HepG2 (cell line): ENCODE measurements around the gene NSD1. TPM values are rescaled to one million over a fixed set of nuclear protein-coding genes. Genes with fewer than 3 reads are reported as not detected.

Experiments used
- AKNA ChIP-seq: sonication (generic); formaldehyde crosslinking; IDR thresholded peaks from 2 replicates; pipeline ENCODE4 v1.4.0; 2020; ENCODE audit warnings: missing genetic modification reagents, borderline replicate concordance
- BATF2 ChIP-seq: sonication (generic); formaldehyde crosslinking; IDR thresholded peaks from 2 replicates; pipeline ENCODE4 v1.8.0; 2022; ENCODE audit warnings: mild to moderate bottlenecking, missing genetic modification reagents, moderate library complexity
- HNRNPH1 ChIP-seq: fragments of 200-400 bp; formaldehyde crosslinking; optimal IDR thresholded peaks from 2 replicates; pipeline ENCODE3; 2017; ENCODE audit warnings: mild to moderate bottlenecking, low read depth, low read length
- MED8 ChIP-seq: sonication (generic); formaldehyde crosslinking; IDR thresholded peaks from 2 replicates; pipeline ENCODE4 v1.8.1; 2023; ENCODE audit warnings: mild to moderate bottlenecking, missing genetic modification reagents; ENCODE audit not compliant: insufficient replicate concordance
- NR1H2 ChIP-seq: sonication (generic); formaldehyde crosslinking; IDR thresholded peaks from 2 replicates; pipeline ENCODE4 v1.8.1; 2022; ENCODE audit warnings: low read depth, missing genetic modification reagents, borderline replicate concordance
- PHB2 ChIP-seq: fragments of 450-650 bp; IDR thresholded peaks from 2 replicates; pipeline ENCODE4 v1.6.1; 2018; ENCODE audit not compliant: partially characterized antibody
- RXRA ChIP-seq: sonication (generic); formaldehyde crosslinking; IDR thresholded peaks from 2 replicates; pipeline ENCODE4 v1.5.1; 2020; ENCODE audit warnings: missing genetic modification reagents
- SMARCC2 ChIP-seq: fragments of 450-650 bp; IDR thresholded peaks from 2 replicates; pipeline ENCODE4 v1.6.1; 2017; ENCODE audit warnings: antibody characterized with exemption, mild to moderate bottlenecking
- SMYD3 ChIP-seq: sonication (generic); formaldehyde crosslinking; IDR thresholded peaks from 2 replicates; pipeline ENCODE4 v1.8.1; 2023; ENCODE audit warnings: mild to moderate bottlenecking, missing genetic modification reagents
- TBX3 ChIP-seq: fragments of 450-650 bp; IDR thresholded peaks from 2 replicates; pipeline ENCODE4 v1.6.1; 2017; ENCODE audit warnings: antibody characterized with exemption, mild to moderate bottlenecking, inconsistent platforms, borderline replicate concordance
- TCF12 ChIP-seq, 2 experiments: fragments of 450-650 bp in 1 of 2; sonication (generic) in 1 of 2; formaldehyde crosslinking in 1 of 2; IDR thresholded peaks; 2 replicates each; pipeline versions ENCODE4 v1.6.1 to v1.8.0; 2017 to 2022; ENCODE audit warnings: antibody characterized with exemption in 1 of 2, mild to moderate bottlenecking in 1 of 2, missing genetic modification reagents in 1 of 2, moderate library complexity in 1 of 2
- XBP1 ChIP-seq: sonication (generic); formaldehyde crosslinking; IDR thresholded peaks from 2 replicates; pipeline ENCODE4 v1.5.0; 2020; ENCODE audit warnings: missing genetic modification reagents
- YY1 ChIP-seq: IDR thresholded peaks from 2 replicates; pipeline ENCODE4 v1.6.1; 2011; ENCODE audit warnings: low read length, low read depth, moderate library complexity, mild to moderate bottlenecking; ENCODE audit not compliant: insufficient read depth, insufficient replicate concordance
- ZNF383 ChIP-seq: sonication (generic); formaldehyde crosslinking; IDR thresholded peaks from 2 replicates; pipeline ENCODE4 v1.4.0; 2020; ENCODE audit warnings: missing genetic modification reagents, mild to moderate bottlenecking, borderline replicate concordance
- ZNF446 ChIP-seq: sonication (generic); formaldehyde crosslinking; IDR thresholded peaks from 2 replicates; pipeline ENCODE4 v1.5.0; 2020; ENCODE audit warnings: mild to moderate bottlenecking, missing genetic modification reagents
- ZNF572 ChIP-seq: sonication (generic); formaldehyde crosslinking; IDR thresholded peaks from 2 replicates; pipeline ENCODE4 v1.5.1; 2020; ENCODE audit warnings: mild to moderate bottlenecking, missing genetic modification reagents
- ZNF841 ChIP-seq: sonication (generic); formaldehyde crosslinking; IDR thresholded peaks from 2 replicates; pipeline ENCODE4 v1.8.1; 2023; ENCODE audit warnings: missing genetic modification reagents, borderline replicate concordance
- polyA plus RNA-seq, 8 experiments: library from polyadenylated mRNA; depleted of rRNA in 3 of 8; stranded (reverse) in 7 of 8; unstranded in 1 of 8; fragments of >200 nt; fragmentation: Illumina TruSeq in 4 of 8; extraction: Trizol in 4 of 8; gene quantifications; 2 replicates each; pipeline versions ENCODE4 v1.2.1 to v1.2.3, GENCODE V29; 2011 to 2016; ENCODE audit warnings: low read depth in 4 of 8, missing spikeins in 1 of 8, mixed read lengths in 1 of 8; ENCODE audit not compliant: insufficient read depth in 1 of 8
- total RNA-seq, 5 experiments: library from RNA; depleted of rRNA; stranded (reverse); fragments of >200 nt; fragmentation: Illumina TruSeq; extraction: Trizol; gene quantifications; 2 replicates each; pipeline ENCODE4 v1.2.3, GENCODE V29; 2016; ENCODE audit warnings: low read depth in 1 of 5
- TF ChIP-seq, protein P1 (sequence below): sonication (generic); formaldehyde crosslinking; IDR thresholded peaks from 2 replicates; pipeline ENCODE4 v1.4.0; 2020; ENCODE audit warnings: missing genetic modification reagents
- TF ChIP-seq, protein P2 (sequence below): sonication (generic); formaldehyde crosslinking; IDR thresholded peaks from 2 replicates; pipeline ENCODE4 v1.4.0; 2020; ENCODE audit warnings: missing genetic modification reagents

Gene NSD1
- total and polyA plus RNA-seq, 2 of the 13 experiments (the other 11 are each of a cell fraction or from before 2014, with no cell fraction given) = 0.01 to 0.09 TPM

DNA sequence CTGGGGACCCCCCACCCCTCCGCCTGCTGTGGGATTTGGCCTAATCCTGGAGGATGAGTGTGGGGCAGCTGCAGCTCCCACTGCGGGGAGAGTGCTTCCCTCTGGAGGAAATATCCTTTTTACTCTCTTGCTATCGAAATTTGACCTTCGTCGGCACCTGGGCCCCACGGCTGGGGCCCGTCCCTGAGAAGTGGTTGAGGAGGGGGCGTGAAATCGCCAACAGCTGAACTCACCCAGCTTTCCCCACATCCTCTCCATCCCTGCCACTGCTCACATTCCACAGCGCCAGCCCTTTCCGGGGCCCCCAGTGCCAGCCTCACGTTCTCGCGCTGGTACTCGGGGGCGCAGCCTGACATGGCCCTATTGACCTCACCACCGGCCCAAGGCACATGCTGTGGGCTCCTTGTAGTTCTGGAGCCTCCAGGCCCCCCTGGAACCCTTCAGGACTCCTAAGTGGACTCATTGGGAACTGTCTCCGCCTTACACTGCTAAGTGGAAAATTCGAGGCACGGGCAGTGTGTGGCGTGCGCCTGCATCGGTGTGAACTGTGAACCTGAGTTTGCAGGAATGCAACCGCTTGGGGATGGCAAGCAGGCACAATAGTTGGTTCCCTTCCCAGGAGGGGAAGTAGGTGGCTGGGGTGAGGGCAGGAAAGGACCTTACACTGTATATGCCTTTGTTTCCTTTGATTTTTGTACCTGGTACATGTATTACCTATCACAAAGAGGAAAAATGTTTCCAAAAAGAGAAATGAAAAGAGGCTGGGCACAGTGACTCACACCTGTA, 27.7 kb upstream of the NSD1 start (continued):
- TF ChIP-seq, protein P1, sequence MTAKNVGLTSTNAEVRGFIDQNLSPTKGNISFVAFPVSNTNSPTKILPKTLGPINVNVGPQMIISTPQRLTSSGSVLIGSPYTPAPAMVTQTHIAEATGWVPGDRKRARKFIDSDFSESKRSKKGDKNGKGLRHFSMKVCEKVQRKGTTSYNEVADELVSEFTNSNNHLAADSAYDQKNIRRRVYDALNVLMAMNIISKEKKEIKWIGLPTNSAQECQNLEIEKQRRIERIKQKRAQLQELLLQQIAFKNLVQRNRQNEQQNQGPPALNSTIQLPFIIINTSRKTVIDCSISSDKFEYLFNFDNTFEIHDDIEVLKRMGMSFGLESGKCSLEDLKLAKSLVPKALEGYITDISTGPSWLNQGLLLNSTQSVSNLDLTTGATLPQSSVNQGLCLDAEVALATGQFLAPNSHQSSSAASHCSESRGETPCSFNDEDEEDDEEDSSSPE = peak; percentile 70
- no peak for TF ChIP-seq BATF2 (CRISPR knock-in tag)
- no peak for TF ChIP-seq PHB2
- no peak for TF ChIP-seq ZNF572 (CRISPR knock-in tag)
- no peak for TF ChIP-seq XBP1 (CRISPR knock-in tag)
- TF ChIP-seq, protein P2, sequence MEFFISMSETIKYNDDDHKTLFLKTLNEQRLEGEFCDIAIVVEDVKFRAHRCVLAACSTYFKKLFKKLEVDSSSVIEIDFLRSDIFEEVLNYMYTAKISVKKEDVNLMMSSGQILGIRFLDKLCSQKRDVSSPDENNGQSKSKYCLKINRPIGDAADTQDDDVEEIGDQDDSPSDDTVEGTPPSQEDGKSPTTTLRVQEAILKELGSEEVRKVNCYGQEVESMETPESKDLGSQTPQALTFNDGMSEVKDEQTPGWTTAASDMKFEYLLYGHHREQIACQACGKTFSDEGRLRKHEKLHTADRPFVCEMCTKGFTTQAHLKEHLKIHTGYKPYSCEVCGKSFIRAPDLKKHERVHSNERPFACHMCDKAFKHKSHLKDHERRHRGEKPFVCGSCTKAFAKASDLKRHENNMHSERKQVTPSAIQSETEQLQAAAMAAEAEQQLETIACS (CRISPR knock-in tag) = no peak
- TF ChIP-seq ZNF446 (CRISPR knock-in tag) = no peak
- no peak for TF ChIP-seq SMARCC2
- TF ChIP-seq TCF12 (IDR thresholded peaks at IDR 0.05) = no peak
- TF ChIP-seq TCF12 (CRISPR knock-in tag; IDR thresholded peaks at IDR 0.05) = no peak
- TF ChIP-seq ZNF841 = no peak
- TF ChIP-seq SMYD3 (CRISPR knock-in tag) = peak; percentile 82
- TF ChIP-seq AKNA = no peak
- TF ChIP-seq MED8 (CRISPR knock-in tag) = no peak
- TF ChIP-seq YY1 = no peak
- TF ChIP-seq HNRNPH1 = no peak
- peak; percentile 75 for TF ChIP-seq RXRA (CRISPR knock-in tag)
- no peak for TF ChIP-seq ZNF383 (CRISPR knock-in tag)
- TF ChIP-seq NR1H2 (CRISPR knock-in tag) = no peak
- TF ChIP-seq TBX3 = no peak
